ENCODE data around the gene CEPT1. TPM values are rescaled to one million over a fixed set of nuclear protein-coding genes. Genes with fewer than 3 reads are reported as not detected.

Gene CEPT1
- total RNA-seq, 1 donor from 2014 or later = 26.9 TPM

DNA sequence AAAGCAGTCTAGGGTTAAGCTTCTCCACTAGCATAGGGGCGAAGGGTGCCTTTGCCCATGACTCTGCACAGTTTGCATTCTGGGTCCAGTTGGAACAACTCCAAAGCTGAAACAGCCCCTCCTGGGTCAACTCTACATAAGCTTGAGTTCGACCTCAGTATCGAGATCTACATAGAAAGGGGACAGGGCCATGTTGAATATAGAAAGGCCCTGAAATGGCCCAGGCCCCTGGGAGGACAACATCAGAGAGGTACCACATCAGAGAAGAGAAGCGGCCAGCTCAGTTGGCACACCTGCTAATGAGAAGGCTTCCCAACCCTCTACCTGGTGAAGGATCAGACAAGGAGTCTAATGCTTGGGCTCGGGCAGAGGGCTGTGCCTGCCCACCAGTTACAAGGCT is 58.8 kb downstream of the CEPT1 start:
- Histone ChIP-seq H3K36me3 (ENCODE audit: insufficient read depth, low read length) (no peaks in the 10 kb centered on the region), H3K9me3 (ENCODE audit: insufficient read depth, low read depth, low read length) (no peaks in the 10 kb centered on the region), H4K20me1 (ENCODE audit: insufficient read depth, low read length) (no peaks in the 10 kb centered on the region), H3K4me3 (ENCODE audit: insufficient read depth, low read depth, low read length) (no peak overlapping the region), H3K9ac (ENCODE audit: low read length) (no peak overlapping the region), H3K79me2 (ENCODE audit: insufficient read depth, low read length) (no peaks in the 10 kb centered on the region), H3K4me1 (ENCODE audit: insufficient read depth, low read length) (peaks cover 5% of the 10 kb centered on the region), H3K27ac (ENCODE audit: low read depth, low read length) (no peak overlapping the region), H3K4me2 (ENCODE audit: low read length) (no peak overlapping the region), H3K27me3 (ENCODE audit: insufficient read depth, low read length) (peaks cover 3% of the 10 kb centered on the region), H2AFZ (ENCODE audit: low read depth, low read length) (no peak overlapping the region)
- Mint-ChIP-seq H3K27ac (ENCODE audit: unreplicated experiment) (no peak overlapping the region), H3K27me3 (ENCODE audit: low read depth, unreplicated experiment) (peaks cover 26% of the 10 kb centered on the region), H3K4me3 (ENCODE audit: unreplicated experiment) (no peak overlapping the region), H3K36me3 (ENCODE audit: low read depth, unreplicated experiment) (peaks cover 2% of the 10 kb centered on the region), H3K4me1 (ENCODE audit: low read depth, unreplicated experiment) (peaks cover 10% of the 10 kb centered on the region), H3K9me3 (ENCODE audit: unreplicated experiment) (peaks cover 6% of the 10 kb centered on the region)
- DNase-seq (ENCODE audit: low read depth) (no peak), FAIRE-seq (no peak)
- TF ChIP-seq EZH2 (IDR thresholded peaks at IDR 0.05; ENCODE audit: insufficient read depth, low read length) = no peak
- TF ChIP-seq CTCF (IDR thresholded peaks at IDR 0.05; ENCODE audit: insufficient read depth, low read depth, low read length) = no peak

- no peaks in the 10 kb centered on the region for H3K36me3 ChIP-seq (ENCODE audit: insufficient read depth, low read length)
- peaks cover 2% of the 10 kb centered on the region for H3K36me3 Mint-ChIP-seq (ENCODE audit: low read depth, unreplicated experiment)
- no peak overlapping the region for H3K4me3 Mint-ChIP-seq (ENCODE audit: unreplicated experiment)
- H3K4me1 ChIP-seq (ENCODE audit: insufficient read depth, low read length) = peaks cover 5% of the 10 kb centered on the region
- no peak overlapping the region for H3K9ac ChIP-seq (ENCODE audit: low read length)
- TF ChIP-seq EZH2 (IDR thresholded peaks at IDR 0.05; ENCODE audit: insufficient read depth, low read length) = no peak
- no peaks in the 10 kb centered on the region for H3K79me2 ChIP-seq (ENCODE audit: insufficient read depth, low read length)
- H3K9me3 ChIP-seq (ENCODE audit: insufficient read depth, low read depth, low read length) = no peaks in the 10 kb centered on the region
- H3K4me1 Mint-ChIP-seq (ENCODE audit: low read depth, unreplicated experiment) = peaks cover 6% of the 10 kb centered on the region
- H3K27me3 ChIP-seq (ENCODE audit: insufficient read depth, low read length) = peaks cover 4% of the 10 kb centered on the region
- H4K20me1 ChIP-seq (ENCODE audit: insufficient read depth, low read length) = no peaks in the 10 kb centered on the region
- FAIRE-seq = no peak
- H3K27ac ChIP-seq (ENCODE audit: low read depth, low read length) = no peak overlapping the region
- no peak for DNase-seq (ENCODE audit: low read depth)
- no peak overlapping the region for H3K4me3 ChIP-seq (ENCODE audit: insufficient read depth, low read depth, low read length)
- peaks cover 6% of the 10 kb centered on the region for H3K9me3 Mint-ChIP-seq (ENCODE audit: unreplicated experiment)
- H3K4me2 ChIP-seq (ENCODE audit: low read length) = no peak overlapping the region
- H2AFZ ChIP-seq (ENCODE audit: low read depth, low read length) = no peak overlapping the region
- peaks cover 26% of the 10 kb centered on the region for H3K27me3 Mint-ChIP-seq (ENCODE audit: low read depth, unreplicated experiment)
- no peak overlapping the region for H3K27ac Mint-ChIP-seq (ENCODE audit: unreplicated experiment)
Measured at GRCh38 chr1:111199329-111199728, 59.3 kb downstream of the CEPT1 start.

- Histone ChIP-seq H3K4me1 (ENCODE audit: insufficient read depth, low read length) (peaks cover 5% of the 10 kb centered on the region), H2AFZ (ENCODE audit: low read depth, low read length) (no peak within 1 kb of the TSS), H3K4me3 (ENCODE audit: insufficient read depth, low read depth, low read length) (no peak within 1 kb of the TSS), H3K4me2 (ENCODE audit: low read length) (no peak within 1 kb of the TSS), H3K79me2 (ENCODE audit: insufficient read depth, low read length) (no peaks in the 10 kb centered on the region), H3K9me3 (ENCODE audit: insufficient read depth, low read depth, low read length) (no peaks in the 10 kb centered on the region), H3K9ac (ENCODE audit: low read length) (no peak within 1 kb of the TSS), H4K20me1 (ENCODE audit: insufficient read depth, low read length) (no peaks in the 10 kb centered on the region), H3K27me3 (ENCODE audit: insufficient read depth, low read length) (peaks cover 12% of the 10 kb centered on the region), H3K36me3 (ENCODE audit: insufficient read depth, low read length) (no peaks in the 10 kb centered on the region), H3K27ac (ENCODE audit: low read depth, low read length) (no peak within 1 kb of the TSS)
- TF ChIP-seq EZH2 (IDR thresholded peaks at IDR 0.05; ENCODE audit: insufficient read depth, low read length) = no peak
- no peak for TF ChIP-seq CTCF (IDR thresholded peaks at IDR 0.05; ENCODE audit: insufficient read depth, low read depth, low read length)
- no peak for DNase-seq (ENCODE audit: low read depth)
- Mint-ChIP-seq H3K27ac (ENCODE audit: unreplicated experiment) (no peak within 1 kb of the TSS), H3K9me3 (ENCODE audit: unreplicated experiment) (peaks cover 9% of the 10 kb centered on the region), H3K27me3 (ENCODE audit: low read depth, unreplicated experiment) (peaks cover 32% of the 10 kb centered on the region), H3K36me3 (ENCODE audit: low read depth, unreplicated experiment) (peaks cover 2% of the 10 kb centered on the region), H3K4me1 (ENCODE audit: low read depth, unreplicated experiment) (peaks cover 3% of the 10 kb centered on the region), H3K4me3 (ENCODE audit: unreplicated experiment) (no peak within 1 kb of the TSS)
- FAIRE-seq = no peak
Measured at GRCh38 chr1:111199881-111200801, 60.1 kb downstream of the CEPT1 start, which contains the start of gene DENND2D. TSS of gene DENND2D (minus strand) at chr1:111200646. CDS start at chr1:111200459, 187 bp downstream.

Data from astrocyte (in vitro differentiated cells and primary cell).